Loucy (cell line): ENCODE data around the gene HOXA3.

Source experiments
- CTCF ChIP-seq: fragments of 200-600 bp; sonication (generic); conservative IDR thresholded peaks from 2 replicates; pipeline ENCODE4 v1.5.1; 2014; ENCODE audit warnings: mild to moderate bottlenecking, antibody characterized with exemption, low read length
- EZH2phosphoT487 ChIP-seq: fragments of 200-600 bp; IDR thresholded peaks from 2 replicates; pipeline ENCODE4 v1.6.1; 2018; ENCODE audit warnings: antibody characterized with exemption, mild to moderate bottlenecking, moderate library complexity, borderline replicate concordance

GRCh38 chr7:27162561-27163287 is 10.3 kb upstream of the HOXA3 start:
- TF ChIP-seq CTCF: no peak
- TF ChIP-seq EZH2phosphoT487: no peak
